ENCODE measurements around the gene HABP4. TPM values are rescaled to one million over a fixed set of nuclear protein-coding genes. Genes with fewer than 3 reads are reported as not detected.

The HABP4 gene
- total and polyA plus RNA-seq, 4 donors, result 1.1 to 4.0 (median 2.9) TPM

DNA sequence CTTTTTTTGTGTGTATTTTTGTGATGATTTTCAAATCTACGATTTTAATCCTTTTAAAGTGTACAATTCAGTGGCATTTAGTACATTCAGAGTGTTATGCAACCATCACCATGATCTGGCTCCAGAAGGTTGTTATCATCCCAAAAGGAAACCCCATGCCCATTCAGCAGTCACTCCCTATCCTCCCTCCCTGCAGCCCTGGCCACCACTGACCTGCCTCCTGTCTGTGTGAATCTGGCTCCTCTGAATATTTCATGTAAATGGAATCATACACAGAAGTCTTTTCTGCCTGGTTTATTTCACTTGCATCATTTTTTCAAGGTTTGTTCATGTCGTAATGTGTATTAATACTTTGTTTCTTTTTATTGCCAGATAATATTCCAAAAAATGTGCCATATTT, 32.5 kb downstream of the HABP4 start:
- no peak for DNase-seq (ENCODE audit: low spot score)
- H3K9ac ChIP-seq (ENCODE audit: low read depth in 1 of 2, low read length in 2 of 2), result no peak overlapping the region
- no peak overlapping the region for H3K4me3 ChIP-seq (ENCODE audit: low read depth in 1 of 3, low read length in 3 of 3)
- TF ChIP-seq CTCF (IDR thresholded peaks at IDR 0.05; ENCODE audit: low read depth, low read length, missing input control) (no peak), NR2F2 (IDR thresholded peaks at IDR 0.05) (no peak), RXRA (IDR thresholded peaks at IDR 0.05) (no peak), HNF4A (conservative IDR thresholded peaks at IDR 0.05) (no peak), RAD21 (IDR thresholded peaks at IDR 0.05) (no peak), HNF4G (IDR thresholded peaks at IDR 0.05) (no peak), GABPA (IDR thresholded peaks at IDR 0.05 in 1 of 2, conservative IDR thresholded peaks at IDR 0.05 in 1 of 2) (no peak), SP1 (IDR thresholded peaks at IDR 0.05) (no peak), ZBTB33 (IDR thresholded peaks at IDR 0.05) (no peak), FOXA1 (IDR thresholded peaks at IDR 0.05) (no peak), REST (IDR thresholded peaks at IDR 0.05) (no peak), FOXA2 (IDR thresholded peaks at IDR 0.05) (no peak)
- H3K27ac ChIP-seq (ENCODE audit: low read depth in 1 of 2, low read length in 2 of 2), result no peak overlapping the region
- whole genome bisulfite sequencing, result 70% methylated on average over 2 of the region's 2 CpGs
- H3K9me3 ChIP-seq (ENCODE audit: control insufficient read depth in 4 of 4, low read length in 3 of 4), result no peaks in the 10 kb centered on the region
- peaks cover 5 to 10% (median 7%) of the 10 kb centered on the region in 4 donors for H3K4me1 ChIP-seq (ENCODE audit: control insufficient read depth in 4 of 4, insufficient read depth in 4 of 4, low read length in 3 of 4)
- H3K36me3 ChIP-seq (ENCODE audit: control insufficient read depth in 4 of 4, insufficient read depth in 3 of 4, low read depth in 1 of 4, low read length in 3 of 4), result peaks cover 0 to 5% (median 0%) of the 10 kb centered on the region in 4 donors
- no peaks in the 10 kb centered on the region for H3K27me3 ChIP-seq (ENCODE audit: control insufficient read depth in 4 of 4, insufficient read depth in 4 of 4, low read length in 3 of 4)

DNA sequence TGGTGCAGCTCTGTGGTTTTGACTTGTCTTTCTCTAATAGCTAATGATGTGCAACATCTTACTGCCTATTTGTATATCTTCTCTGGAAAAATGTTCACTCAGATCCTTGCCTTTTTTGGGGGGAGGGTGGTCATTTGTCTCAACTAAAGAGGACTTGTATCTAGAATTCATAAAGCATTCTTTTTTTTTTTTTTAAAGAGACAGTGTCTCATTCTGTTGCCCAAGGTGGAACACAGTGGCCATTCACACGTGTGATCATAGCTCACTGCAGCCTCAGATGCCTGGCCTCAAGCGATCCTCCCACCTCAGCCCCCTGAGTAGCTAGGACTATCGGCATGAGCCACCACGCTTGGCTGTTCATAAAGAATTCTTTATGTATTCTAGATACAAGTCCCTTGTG, 33.2 kb downstream of the HABP4 start:
- TF ChIP-seq RXRA (IDR thresholded peaks at IDR 0.05) (no peak), SP1 (IDR thresholded peaks at IDR 0.05) (no peak), HNF4G (IDR thresholded peaks at IDR 0.05) (no peak), HNF4A (conservative IDR thresholded peaks at IDR 0.05) (no peak), ATF3 (IDR thresholded peaks at IDR 0.05) (no peak), RAD21 (IDR thresholded peaks at IDR 0.05) (no peak), FOXA2 (IDR thresholded peaks at IDR 0.05) (no peak)
- H3K36me3 ChIP-seq (ENCODE audit: control insufficient read depth in 4 of 4, insufficient read depth in 3 of 4, low read depth in 1 of 4, low read length in 3 of 4), result peaks cover 0 to 5% (median 0%) of the 10 kb centered on the region in 4 donors
- H3K9me3 ChIP-seq (ENCODE audit: control insufficient read depth in 4 of 4, low read length in 3 of 4), result no peaks in the 10 kb centered on the region
- WGBS, result 96% methylated on average over 4 of the region's 4 CpGs
- no peak overlapping the region for H3K9ac ChIP-seq (ENCODE audit: low read depth in 1 of 2, low read length in 2 of 2)
- H3K27me3 ChIP-seq (ENCODE audit: control insufficient read depth in 4 of 4, insufficient read depth in 4 of 4, low read length in 3 of 4), result no peaks in the 10 kb centered on the region
- no peak overlapping the region for H3K4me3 ChIP-seq (ENCODE audit: low read depth in 1 of 3, low read length in 3 of 3)
- H3K4me1 ChIP-seq (ENCODE audit: control insufficient read depth in 4 of 4, insufficient read depth in 4 of 4, low read length in 3 of 4), result peaks cover 5 to 16% (median 11%) of the 10 kb centered on the region in 4 donors
- no peak overlapping the region for H3K27ac ChIP-seq (ENCODE audit: low read depth in 1 of 2, low read length in 2 of 2)
- DNase-seq (ENCODE audit: low spot score), result no peak

Measured in liver (tissue), 9 donors.